Measurements from ENCODE around the gene BAHCC1. TPM values are rescaled to one million over a fixed set of nuclear protein-coding genes. Genes with fewer than 3 reads are reported as not detected.

The BAHCC1 gene
- polyA plus RNA-seq, 1 donor from 2014 or later: 14.2 TPM

DNA sequence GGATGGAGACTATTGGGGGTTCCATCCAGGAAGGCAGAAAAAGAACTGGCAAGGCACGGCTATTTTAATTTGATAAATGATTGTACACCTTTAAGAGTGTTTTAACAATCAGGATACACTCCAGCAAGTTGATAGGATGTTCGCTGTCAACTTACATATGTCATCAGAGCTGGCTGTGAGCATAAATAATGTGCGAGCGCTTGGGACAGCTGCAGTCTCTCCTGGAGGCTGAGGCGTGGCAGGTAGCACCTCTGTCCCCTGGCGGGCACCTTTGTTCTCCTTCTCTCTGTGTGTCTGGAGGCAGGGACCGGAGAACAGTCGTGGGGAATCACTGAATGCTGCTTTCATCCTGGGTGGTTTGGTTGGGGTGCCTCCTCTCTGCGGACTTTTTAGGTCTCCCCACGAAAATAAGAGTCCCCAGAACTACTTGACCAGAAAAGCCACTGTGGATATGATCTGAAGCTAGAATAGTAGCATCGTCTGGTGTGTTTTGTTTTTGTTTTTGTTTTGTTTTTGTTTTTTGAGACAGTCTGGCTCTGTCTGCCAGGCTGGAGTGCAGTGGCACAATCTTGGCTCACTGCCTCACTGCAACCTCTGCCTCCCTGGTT, 9.4 kb downstream of the BAHCC1 start:
- Histone ChIP-seq H3K9me3 (ENCODE audit: low read length) (no peaks in the 10 kb centered on the region), H3K4me3 (ENCODE audit: low read length) (peak overlapping the region; percentile 11), H2AFZ (ENCODE audit: low read depth, low read length) (no peak overlapping the region), H3K36me3 (ENCODE audit: insufficient read depth, low read length) (no peaks in the 10 kb centered on the region), H3K9ac (ENCODE audit: low read length) (no peak overlapping the region), H3F3A (ENCODE audit: insufficient read depth, low read length, poor library complexity, severe bottlenecking) (no peaks in the 10 kb centered on the region), H3K79me2 (replicated peaks; ENCODE audit: insufficient read depth, low read length) (peaks cover 97% of the 10 kb centered on the region), H4K20me1 (ENCODE audit: insufficient read depth) (no peaks in the 10 kb centered on the region), H3K27me3 (ENCODE audit: insufficient read depth, low read depth, low read length) (no peaks in the 10 kb centered on the region), H3K4me2 (ENCODE audit: low read length) (no peak overlapping the region), H3K9me2 (ENCODE audit: insufficient read depth, low read length) (no peaks in the 10 kb centered on the region), H3K27ac (ENCODE audit: low read length) (peak overlapping the region; percentile 3)
- TF ChIP-seq SMC3 (conservative IDR thresholded peaks at IDR 0.05; ENCODE audit: poor library complexity) (no peak), RAD21 (conservative IDR thresholded peaks at IDR 0.05) (no peak), EP300 (conservative IDR thresholded peaks at IDR 0.05; ENCODE audit: poor library complexity, severe bottlenecking) (no peak), EZH2 (IDR thresholded peaks at IDR 0.05; ENCODE audit: borderline replicate concordance, insufficient read depth, low read length, poor library complexity, severe bottlenecking) (no peak), TAF1 (IDR thresholded peaks at IDR 0.05; ENCODE audit: low read depth) (no peak), POLR2AphosphoS5 (IDR thresholded peaks at IDR 0.05) (no peak), MXI1 (conservative IDR thresholded peaks at IDR 0.05; ENCODE audit: poor library complexity, severe bottlenecking) (no peak)
- TF ChIP-seq, protein P1, sequence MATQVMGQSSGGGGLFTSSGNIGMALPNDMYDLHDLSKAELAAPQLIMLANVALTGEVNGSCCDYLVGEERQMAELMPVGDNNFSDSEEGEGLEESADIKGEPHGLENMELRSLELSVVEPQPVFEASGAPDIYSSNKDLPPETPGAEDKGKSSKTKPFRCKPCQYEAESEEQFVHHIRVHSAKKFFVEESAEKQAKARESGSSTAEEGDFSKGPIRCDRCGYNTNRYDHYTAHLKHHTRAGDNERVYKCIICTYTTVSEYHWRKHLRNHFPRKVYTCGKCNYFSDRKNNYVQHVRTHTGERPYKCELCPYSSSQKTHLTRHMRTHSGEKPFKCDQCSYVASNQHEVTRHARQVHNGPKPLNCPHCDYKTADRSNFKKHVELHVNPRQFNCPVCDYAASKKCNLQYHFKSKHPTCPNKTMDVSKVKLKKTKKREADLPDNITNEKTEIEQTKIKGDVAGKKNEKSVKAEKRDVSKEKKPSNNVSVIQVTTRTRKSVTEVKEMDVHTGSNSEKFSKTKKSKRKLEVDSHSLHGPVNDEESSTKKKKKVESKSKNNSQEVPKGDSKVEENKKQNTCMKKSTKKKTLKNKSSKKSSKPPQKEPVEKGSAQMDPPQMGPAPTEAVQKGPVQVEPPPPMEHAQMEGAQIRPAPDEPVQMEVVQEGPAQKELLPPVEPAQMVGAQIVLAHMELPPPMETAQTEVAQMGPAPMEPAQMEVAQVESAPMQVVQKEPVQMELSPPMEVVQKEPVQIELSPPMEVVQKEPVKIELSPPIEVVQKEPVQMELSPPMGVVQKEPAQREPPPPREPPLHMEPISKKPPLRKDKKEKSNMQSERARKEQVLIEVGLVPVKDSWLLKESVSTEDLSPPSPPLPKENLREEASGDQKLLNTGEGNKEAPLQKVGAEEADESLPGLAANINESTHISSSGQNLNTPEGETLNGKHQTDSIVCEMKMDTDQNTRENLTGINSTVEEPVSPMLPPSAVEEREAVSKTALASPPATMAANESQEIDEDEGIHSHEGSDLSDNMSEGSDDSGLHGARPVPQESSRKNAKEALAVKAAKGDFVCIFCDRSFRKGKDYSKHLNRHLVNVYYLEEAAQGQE (IDR thresholded peaks at IDR 0.05; ENCODE audit: borderline replicate concordance): no peak
- TF ChIP-seq, protein P2, sequence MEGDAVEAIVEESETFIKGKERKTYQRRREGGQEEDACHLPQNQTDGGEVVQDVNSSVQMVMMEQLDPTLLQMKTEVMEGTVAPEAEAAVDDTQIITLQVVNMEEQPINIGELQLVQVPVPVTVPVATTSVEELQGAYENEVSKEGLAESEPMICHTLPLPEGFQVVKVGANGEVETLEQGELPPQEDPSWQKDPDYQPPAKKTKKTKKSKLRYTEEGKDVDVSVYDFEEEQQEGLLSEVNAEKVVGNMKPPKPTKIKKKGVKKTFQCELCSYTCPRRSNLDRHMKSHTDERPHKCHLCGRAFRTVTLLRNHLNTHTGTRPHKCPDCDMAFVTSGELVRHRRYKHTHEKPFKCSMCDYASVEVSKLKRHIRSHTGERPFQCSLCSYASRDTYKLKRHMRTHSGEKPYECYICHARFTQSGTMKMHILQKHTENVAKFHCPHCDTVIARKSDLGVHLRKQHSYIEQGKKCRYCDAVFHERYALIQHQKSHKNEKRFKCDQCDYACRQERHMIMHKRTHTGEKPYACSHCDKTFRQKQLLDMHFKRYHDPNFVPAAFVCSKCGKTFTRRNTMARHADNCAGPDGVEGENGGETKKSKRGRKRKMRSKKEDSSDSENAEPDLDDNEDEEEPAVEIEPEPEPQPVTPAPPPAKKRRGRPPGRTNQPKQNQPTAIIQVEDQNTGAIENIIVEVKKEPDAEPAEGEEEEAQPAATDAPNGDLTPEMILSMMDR (IDR thresholded peaks at IDR 0.05; ENCODE audit: poor library complexity, severe bottlenecking): no peak

DNA sequence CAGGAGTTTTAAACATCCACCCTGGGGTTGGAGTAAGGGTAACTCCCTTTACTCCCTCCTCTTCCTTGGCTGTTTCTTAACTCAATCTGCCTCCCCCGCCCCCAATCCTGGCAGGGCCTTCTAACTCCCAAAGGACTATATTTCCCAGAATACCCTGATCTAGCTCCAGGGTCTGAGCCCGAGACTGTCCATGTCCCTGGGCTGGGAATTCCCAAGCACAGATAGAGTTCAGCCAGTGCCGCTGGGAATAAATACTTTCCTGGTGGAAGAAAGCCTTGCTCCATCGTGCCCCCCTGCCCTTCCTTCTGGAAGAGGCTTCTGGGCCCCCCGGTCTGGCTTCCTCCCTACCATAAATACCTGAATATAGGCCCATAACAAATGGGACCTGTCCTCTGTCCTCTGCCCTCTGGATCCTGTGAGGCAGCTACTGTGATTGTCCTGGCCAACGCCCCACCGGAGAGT, 10.2 kb downstream of the BAHCC1 start:
- TF ChIP-seq, protein P2 (IDR thresholded peaks at IDR 0.05; ENCODE audit: poor library complexity, severe bottlenecking): no peak
- no peak for TF ChIP-seq TAF1 (IDR thresholded peaks at IDR 0.05; ENCODE audit: low read depth)
- TF ChIP-seq MXI1 (conservative IDR thresholded peaks at IDR 0.05; ENCODE audit: poor library complexity, severe bottlenecking): no peak
- TF ChIP-seq POLR2AphosphoS5 (IDR thresholded peaks at IDR 0.05): no peak
- no peak for TF ChIP-seq EZH2 (IDR thresholded peaks at IDR 0.05; ENCODE audit: borderline replicate concordance, insufficient read depth, low read length, poor library complexity, severe bottlenecking)
- no peak for TF ChIP-seq SMC3 (conservative IDR thresholded peaks at IDR 0.05; ENCODE audit: poor library complexity)
- TF ChIP-seq, protein P1 (IDR thresholded peaks at IDR 0.05; ENCODE audit: borderline replicate concordance): no peak
- TF ChIP-seq RAD21 (conservative IDR thresholded peaks at IDR 0.05): no peak
- no peak for TF ChIP-seq EP300 (conservative IDR thresholded peaks at IDR 0.05; ENCODE audit: poor library complexity, severe bottlenecking)
- Histone ChIP-seq H3K36me3 (ENCODE audit: insufficient read depth, low read length) (no peaks in the 10 kb centered on the region), H3K27me3 (ENCODE audit: insufficient read depth, low read depth, low read length) (no peaks in the 10 kb centered on the region), H3F3A (ENCODE audit: insufficient read depth, low read length, poor library complexity, severe bottlenecking) (no peaks in the 10 kb centered on the region), H4K20me1 (ENCODE audit: insufficient read depth) (no peaks in the 10 kb centered on the region), H3K9me2 (ENCODE audit: insufficient read depth, low read length) (no peaks in the 10 kb centered on the region), H3K4me2 (ENCODE audit: low read length) (no peak overlapping the region), H3K9me3 (ENCODE audit: low read length) (no peaks in the 10 kb centered on the region), H2AFZ (ENCODE audit: low read depth, low read length) (no peak overlapping the region), H3K79me2 (replicated peaks; ENCODE audit: insufficient read depth, low read length) (peaks cover 99% of the 10 kb centered on the region), H3K9ac (ENCODE audit: low read length) (no peak overlapping the region), H3K27ac (ENCODE audit: low read length) (no peak overlapping the region), H3K4me3 (ENCODE audit: low read length) (no peak overlapping the region)
